Hindlimb muscle (tissue), 1 donor: ENCODE measurements around the gene MIS18A. TPM values are rescaled to one million over a fixed set of nuclear protein-coding genes. Genes with fewer than 3 reads are reported as not detected.
"Not testable (repeated sequence)": the region's sequence is repeated elsewhere in the genome, so short reads cannot be mapped to it uniquely, and the experiment has no call there.

Experiments used
- DNase-seq: peaks from one replicate; pipeline ENCODE4 v3.0.0-alpha.2; 2013
- polyA plus RNA-seq: library from polyadenylated mRNA; unstranded; fragments of 120-200 nt; gene quantifications from one replicate; pipeline ENCODE4 v1.2.1, GENCODE V29; 2013; ENCODE audit not compliant: insufficient read length

The MIS18A gene
- polyA plus RNA-seq = 8.8 TPM

DNA sequence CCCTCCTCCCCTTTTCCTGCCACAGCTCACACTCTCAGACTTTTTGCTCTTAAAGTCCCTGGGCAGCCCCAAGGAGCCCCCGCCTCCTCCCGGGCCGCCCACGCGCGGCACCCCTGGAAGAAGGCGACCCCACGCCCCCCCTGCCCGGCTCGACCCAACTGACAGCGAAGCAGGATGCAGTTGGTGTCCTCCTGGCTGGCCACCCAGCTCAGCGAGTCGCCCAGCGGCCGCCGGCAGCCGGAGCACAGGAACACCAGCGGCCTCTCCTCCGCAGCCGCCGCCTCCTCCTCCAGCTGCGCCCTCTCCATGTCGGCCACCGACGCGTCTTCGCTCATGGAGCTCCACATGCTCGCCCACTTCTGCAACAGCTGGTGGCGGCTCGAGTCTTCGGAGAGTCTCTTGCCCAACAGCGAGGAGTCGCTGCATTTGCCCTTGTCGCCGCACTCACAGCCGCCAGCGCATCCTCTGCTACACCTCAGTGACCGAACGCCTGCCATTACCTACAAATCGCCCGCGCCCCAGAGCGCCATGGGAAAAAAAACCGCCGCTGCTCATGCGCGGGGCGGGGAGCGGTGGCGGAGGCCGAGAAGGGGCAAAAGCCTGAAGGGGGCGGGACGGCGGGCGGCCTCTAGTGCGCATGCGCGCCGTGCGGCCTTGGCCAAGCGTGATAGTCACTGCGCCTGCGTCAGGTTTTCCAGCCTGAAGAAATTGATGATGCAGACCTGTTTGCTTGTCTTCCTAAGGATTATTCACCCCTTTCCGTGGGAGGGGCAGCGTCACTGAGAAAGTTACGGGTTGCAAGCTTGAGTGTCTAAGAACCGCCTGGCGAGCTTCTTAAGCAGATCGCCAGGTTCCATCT, at the start of gene MIS18A:
TSS of gene MIS18A (minus strand) at position 532 of the 859 bp plus-strand sequence. CDS start at position 497, 35 bp downstream.
- peak; percentile 97 for DNase-seq

DNA sequence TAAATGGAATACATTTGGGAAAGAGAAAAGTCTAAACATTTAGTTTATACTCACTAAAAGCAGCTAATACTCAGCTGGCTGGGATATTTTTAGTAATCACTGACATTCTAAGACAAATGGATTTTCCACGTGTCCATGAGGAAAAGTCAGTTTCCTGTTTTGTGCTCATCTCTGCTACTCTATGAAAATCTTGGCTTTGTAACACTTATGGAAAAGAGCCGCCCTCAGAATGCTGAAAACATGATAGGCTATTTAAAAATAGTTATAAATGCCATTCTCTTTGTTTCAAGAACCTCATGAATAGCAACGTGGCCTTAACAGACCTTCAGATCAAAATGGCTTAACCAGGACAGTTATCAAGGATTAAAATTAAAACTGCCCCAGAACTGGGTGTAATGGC, 49.7 kb upstream of the MIS18A start:
- peak; percentile 73 for DNase-seq

DNA sequence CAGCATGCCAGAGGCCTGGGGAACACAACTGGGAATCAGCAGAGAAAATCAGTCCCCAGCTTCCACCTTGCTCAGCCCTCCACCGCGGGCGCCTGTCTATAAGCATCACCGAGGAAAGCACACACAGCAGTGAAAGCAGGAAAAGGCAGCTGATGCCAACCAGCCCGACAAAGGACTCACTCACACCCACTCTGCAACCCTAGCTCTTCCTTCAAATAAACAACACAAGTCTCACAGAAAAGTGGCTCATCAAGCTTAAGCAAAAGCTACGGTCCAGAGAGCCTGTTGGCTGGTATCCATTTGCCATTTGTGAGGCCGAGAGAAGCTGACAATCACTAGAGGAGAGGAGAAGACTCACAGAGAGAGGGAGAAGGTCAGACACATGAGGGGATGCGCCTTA, 46.9 kb upstream of the MIS18A start:
- no peak for DNase-seq

GRCh38 chr21:32322676-32323075, 43.8 kb upstream of the MIS18A start:
- DNase-seq = no peak

DNA sequence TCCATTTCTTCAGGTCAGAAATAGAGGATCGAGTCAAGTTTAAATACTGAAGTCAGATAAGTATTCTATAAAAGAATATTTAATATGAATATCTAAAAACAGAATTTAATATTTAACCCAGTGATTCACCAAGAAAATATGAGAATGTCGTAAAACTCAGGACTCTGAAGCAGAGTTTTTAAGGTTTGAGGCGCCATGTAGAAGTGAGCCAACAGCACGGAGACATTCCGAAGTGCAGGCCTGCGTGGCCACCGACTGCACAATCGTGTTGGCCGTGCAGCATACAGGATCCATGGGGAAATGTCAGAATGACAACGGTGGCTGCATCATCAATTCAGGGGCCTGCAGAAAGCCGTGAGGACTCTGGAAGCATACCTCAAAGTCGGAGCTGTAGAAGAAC, 43.3 kb upstream of the MIS18A start:
- no peak for DNase-seq

DNA sequence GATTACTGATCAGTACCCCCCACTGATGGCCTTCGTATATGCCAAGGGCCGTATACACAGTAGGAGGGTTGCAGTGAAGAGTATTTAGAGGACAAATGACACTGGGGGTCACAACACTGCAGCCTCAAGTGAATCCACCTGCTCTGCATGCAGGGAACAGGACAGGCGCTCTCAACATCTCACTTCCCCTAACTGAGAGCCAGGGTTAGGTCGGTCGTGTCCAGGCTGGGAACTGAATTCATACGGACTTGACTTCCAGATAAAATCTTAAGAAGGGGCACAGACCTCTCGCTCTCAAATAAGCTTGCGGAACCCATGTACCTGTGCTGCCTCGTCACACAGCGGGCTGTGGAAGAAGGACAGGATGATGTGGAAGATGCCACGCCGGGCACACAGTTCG, 42.6 kb upstream of the MIS18A start:
- no peak for DNase-seq

DNA sequence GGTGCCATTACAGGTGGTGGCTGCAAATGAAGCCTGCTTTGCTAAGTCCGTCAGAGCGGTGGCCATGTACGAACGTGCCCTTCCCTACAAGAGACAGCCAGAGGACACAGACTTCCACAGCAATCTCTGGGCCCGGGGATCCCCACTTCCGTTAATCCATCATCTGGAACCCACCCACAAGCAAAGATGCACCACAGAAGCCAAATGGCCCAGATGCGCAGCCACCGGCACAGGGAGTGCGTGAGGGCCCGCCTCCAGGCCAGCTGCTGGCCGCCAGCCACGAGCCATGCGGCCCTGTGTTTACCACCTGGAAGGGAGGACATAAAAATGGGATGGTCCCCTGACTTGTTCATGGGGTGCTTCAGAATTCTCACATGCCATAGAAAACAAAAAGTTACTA, 41.9 kb upstream of the MIS18A start:
- no peak for DNase-seq

DNA sequence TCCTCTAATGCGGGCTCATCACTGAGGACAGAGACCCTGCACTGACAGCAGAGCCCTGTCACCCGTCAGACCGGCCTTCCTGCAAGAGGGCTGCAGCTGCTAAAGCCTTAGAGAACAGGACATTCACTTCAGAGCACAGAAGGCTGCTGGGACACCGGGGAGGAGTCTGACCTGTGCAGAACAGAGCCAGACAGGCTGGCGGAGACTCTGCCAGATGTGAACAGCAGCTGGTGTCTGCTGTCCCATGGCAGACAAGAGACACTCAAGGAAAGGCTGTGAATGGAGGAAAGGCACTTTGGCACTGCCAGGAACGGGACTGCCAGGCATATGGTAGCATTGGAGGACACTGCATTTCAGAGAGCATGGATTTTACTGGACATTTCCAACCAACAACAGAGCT, 41.2 kb upstream of the MIS18A start:
- DNase-seq = no peak

GRCh38 chr21:32319012-32319411, 40.2 kb upstream of the MIS18A start:
- no peak for DNase-seq

DNA sequence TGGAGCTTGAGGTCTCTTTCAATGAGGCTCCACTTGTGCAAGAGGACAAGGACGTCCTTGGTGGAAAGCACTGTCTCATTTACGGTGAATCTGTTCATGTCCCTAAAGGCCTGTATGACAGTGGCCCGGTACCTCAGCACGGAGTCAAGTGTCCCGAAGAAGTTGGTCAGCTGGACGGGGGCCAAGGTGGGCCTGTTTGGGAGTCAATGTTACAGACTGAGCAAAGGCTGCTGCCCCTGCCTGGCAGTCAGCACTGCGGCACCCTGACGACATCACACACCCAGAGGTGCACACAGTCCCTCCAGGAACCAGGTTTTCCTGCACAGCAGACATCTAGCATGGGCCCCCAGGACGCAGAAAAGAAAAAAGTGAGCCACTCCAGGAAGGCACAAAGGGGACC, 38.9 kb upstream of the MIS18A start:
- DNase-seq = no peak

- DNase-seq = no peak
Observed at GRCh38 chr21:32316361-32317215, 37.7 kb upstream of the MIS18A start.

- DNase-seq = no peak
Observed at GRCh38 chr21:32315511-32316281, 36.8 kb upstream of the MIS18A start.

- DNase-seq = no peak
Observed at GRCh38 chr21:32314806-32315205, 36.0 kb upstream of the MIS18A start.

GRCh38 chr21:32312976-32313375, 34.1 kb upstream of the MIS18A start:
- no peak for DNase-seq

- DNase-seq = no peak
Observed at GRCh38 chr21:32312326-32312725, 33.5 kb upstream of the MIS18A start.

DNA sequence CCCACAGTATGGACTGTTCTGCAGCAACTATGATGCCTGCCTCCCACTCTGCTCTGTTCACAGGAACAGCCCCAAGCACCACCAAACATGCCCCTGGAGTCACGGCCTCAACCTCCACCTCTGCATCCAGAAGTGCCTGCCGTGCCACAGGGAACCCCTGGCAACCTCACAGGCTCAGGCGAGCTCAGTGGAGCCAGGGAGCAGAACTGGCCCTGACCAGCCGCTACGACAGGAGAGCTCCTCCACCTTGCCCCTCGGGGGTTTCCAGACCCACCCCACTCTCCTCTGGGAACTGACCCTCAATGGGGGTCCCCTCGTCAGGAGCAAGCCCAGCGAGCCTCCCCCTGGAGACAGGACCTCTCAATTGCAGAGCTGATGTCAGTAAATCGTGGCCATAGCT, 32.8 kb upstream of the MIS18A start:
- no peak for DNase-seq

GRCh38 chr21:32310976-32311375, 32.1 kb upstream of the MIS18A start:
- not testable (repeated sequence) for DNase-seq

DNA sequence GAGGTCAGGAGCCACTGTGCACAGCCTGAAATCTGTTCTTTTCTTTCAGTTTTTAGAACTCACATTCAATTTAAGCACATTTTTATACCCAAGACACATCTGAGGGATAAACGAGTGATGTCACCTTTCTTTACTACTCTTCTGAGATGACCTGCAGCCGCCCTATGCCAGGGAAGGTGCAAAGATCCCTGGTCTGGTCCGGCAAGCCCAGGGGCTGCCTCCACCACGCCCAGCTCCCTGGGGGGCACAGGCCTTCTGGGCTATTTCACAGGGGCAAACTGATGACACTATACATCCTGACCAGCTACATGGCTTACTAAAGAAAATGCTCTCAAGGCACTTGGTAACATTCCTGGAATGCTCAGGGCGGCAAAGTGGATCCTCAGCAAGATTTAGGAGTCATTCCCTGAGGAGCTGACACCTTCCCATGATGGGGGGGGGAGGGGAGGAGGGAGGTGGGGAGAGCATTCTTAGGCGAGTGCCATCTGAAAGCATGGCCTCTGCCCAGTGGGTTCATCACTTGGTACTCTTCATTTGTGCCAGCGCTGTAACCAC, 31.1 kb upstream of the MIS18A start:
- no peak for DNase-seq

- no peak for DNase-seq
Observed at GRCh38 chr21:32308696-32309095, 29.8 kb upstream of the MIS18A start.

GRCh38 chr21:32307706-32308105, 28.9 kb upstream of the MIS18A start:
- no peak for DNase-seq

DNA sequence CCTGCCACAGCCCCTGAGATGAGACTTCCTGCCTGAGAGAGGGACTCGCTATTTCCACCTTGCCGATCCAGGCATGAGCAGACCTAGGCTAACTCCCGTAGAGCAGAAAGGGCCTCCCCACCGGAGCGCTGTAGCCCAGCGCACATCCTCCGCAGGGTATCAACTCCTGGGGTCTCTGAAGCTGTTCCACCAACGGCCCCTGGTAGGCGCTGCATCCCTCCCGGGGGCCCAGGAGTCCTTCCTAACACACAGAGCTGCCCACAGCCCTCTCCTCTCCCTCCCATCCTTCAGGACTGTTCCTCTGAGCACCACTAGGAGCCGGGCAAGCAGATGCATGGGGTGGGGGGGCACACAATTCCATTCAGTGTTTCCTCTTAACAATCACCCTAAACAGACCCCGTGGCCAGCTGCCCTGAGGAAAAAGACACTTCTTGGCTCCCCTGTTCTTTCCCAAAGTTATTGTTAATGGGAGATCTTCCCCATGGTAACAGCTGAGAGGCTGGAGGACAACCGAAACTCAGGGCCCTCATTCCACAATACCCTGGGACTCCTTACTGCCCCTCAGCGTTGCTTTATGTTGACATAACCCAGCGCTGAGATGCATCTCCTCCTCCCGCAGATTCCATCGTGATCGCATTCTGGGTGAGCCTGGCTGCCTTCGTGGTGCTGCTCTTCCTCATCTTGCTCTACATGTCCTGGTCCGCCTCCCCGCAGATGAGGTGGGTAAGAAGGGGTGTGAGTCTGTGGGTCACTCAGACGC, 27.4 kb upstream of the MIS18A start:
- DNase-seq = no peak

- no peak for DNase-seq
Observed at GRCh38 chr21:32304998-32305397, 26.1 kb upstream of the MIS18A start.
